Urinary bladder (tissue), 4 donors: ENCODE measurements around the gene YY1. TPM values are rescaled to one million over a fixed set of nuclear protein-coding genes. Genes with fewer than 3 reads are reported as not detected.
"Not testable (repeated sequence)": the region's sequence is repeated elsewhere in the genome, so short reads cannot be mapped to it uniquely, and the experiment has no call there.

ENCODE experiments used
- DNase-seq: peaks from one replicate; pipeline ENCODE4 v3.0.0-alpha.2; 2015; ENCODE audit errors: extremely low spot score
- H3K27ac ChIP-seq: one replicate; pipeline ENCODE4 v1.5.1; 2013; ENCODE audit warnings: low read depth, mild to moderate bottlenecking, moderate library complexity
- H3K36me3 ChIP-seq: one replicate; pipeline ENCODE4 v1.6.1; 2013; ENCODE audit warnings: mild to moderate bottlenecking, moderate library complexity; ENCODE audit not compliant: insufficient read depth
- H3K4me1 ChIP-seq: one replicate; pipeline ENCODE4 v1.6.1; 2013; ENCODE audit warnings: mild to moderate bottlenecking, moderate library complexity; ENCODE audit not compliant: insufficient read depth
- H3K4me3 ChIP-seq: one replicate; pipeline ENCODE4 v1.5.1; 2013; ENCODE audit warnings: low read depth, low read length
- WGBS: extraction: QIAGEN DNeasy Blood & Tissue Kit; methylation state at CpG from one replicate; pipeline ENCODE4 v1.1.7; 2013; 5-methylcytosine and 5-hydroxymethylcytosine counted together
- polyA plus RNA-seq: library from polyadenylated mRNA; stranded (reverse); fragments of 200-250 nt; gene quantifications from one replicate; pipeline ENCODE4 v1.2.3, GENCODE V29; 2013
- total RNA-seq: library from RNA; depleted of rRNA; stranded (reverse); fragments of >200 nt; gene quantifications from one replicate; pipeline ENCODE4 v1.2.3, GENCODE V29; 2014
- donor health status: healthy with polysubstance abuse.
- donor health status: healthy.

The YY1 gene
- total and polyA plus RNA-seq, 2 donors, result 33.5 to 65.5 TPM

DNA sequence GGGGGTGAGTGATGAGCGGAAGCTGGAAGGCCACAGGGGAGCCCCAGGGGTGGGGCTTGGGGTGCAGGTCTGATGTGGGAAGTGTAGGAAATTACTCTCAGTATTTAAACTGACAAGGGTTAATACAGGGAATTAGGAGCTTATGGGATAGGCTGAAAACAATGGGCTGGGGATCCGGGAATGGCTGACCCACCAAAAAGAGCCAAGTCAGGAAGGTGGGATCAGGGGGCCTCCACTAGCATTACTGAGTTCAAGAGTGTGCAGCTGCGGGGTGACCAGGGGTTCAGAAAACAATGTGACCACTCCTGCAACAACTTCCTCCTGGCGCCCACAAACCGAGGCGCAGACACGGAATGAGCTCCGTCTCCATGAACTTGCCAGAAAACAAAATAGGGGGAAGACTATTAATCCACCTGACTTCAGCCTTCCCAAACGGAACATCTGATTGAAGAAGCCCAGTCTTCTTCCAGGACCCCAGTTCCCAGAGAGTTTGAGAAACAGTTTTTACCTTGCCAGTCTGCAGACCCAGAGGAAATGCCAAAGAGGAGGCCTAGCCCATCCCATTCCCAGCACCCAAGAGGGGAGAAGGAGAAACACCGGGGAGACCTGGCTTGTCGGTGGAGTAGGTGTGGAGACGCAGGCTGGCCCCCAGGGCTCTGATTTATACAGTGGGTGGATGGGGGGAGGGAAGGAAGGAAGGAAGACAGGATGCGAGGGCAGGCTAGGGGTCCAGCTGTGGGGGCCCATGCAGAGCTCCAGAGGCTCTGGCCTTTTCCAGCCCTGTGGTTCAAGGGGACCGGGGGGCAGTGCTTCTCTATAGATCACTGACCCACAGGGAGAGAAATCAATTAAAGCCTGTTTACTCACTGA, 16.5 kb upstream of the YY1 start:
- 65% methylated on average over 14 of the region's 14 CpGs for WGBS
- no peak overlapping the region for H3K27ac ChIP-seq

DNA sequence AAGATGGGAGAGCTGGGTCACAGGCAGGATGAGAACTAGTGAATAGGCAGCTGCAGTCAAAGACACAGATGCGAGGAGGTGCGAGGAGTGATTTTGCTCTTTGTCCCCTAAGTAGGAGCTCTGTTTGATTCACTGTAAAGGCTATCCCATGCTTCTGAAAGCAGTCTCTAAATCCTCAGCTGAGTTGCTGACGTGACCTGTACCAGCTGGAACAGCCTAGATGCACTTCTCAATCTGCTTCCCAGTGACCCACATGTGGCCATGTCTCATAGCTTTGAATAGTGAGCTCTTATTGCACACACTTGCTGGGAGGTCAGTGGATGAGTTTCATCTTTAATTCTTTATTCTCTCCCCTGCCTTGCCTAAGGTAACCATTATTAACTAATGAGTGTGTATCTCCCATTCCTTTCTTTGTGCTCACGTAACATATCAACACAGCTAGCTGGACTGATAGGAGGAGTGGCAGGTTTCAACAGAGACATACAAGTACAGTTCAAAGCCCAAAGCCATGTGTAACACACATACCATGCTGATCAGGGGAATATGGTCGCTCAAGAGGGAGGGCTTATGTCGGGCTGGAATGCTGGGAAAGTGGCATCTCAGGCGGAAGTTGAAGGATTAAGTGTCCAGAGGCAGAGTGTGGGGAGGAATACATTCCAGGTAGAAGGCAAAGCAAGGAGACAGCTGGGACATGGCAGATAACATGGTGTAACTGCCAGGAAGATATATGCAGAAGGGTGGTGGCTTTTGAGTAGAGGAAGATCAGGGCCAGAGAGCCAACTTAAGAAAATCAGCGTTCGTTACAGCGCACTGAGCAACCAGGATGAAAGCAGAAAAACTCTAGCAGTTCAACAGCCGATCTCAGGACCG, 15.4 kb upstream of the YY1 start:
- H3K36me3 ChIP-seq, result no peaks in the 10 kb centered on the region
- no peak overlapping the region for H3K4me3 ChIP-seq
- 76% methylated on average over 12 of the region's 12 CpGs for whole genome bisulfite sequencing
- no peak overlapping the region for H3K27ac ChIP-seq
- no peaks in the 10 kb centered on the region for H3K4me1 ChIP-seq
- DNase-seq, result no peak

More for the DNA sequence above, 16.5 kb upstream of the YY1 start:
- no peak for DNase-seq
- Histone ChIP-seq H3K36me3 (no peaks in the 10 kb centered on the region), H3K4me1 (no peaks in the 10 kb centered on the region), H3K4me3 (peak overlapping the region; percentile 30)

DNA sequence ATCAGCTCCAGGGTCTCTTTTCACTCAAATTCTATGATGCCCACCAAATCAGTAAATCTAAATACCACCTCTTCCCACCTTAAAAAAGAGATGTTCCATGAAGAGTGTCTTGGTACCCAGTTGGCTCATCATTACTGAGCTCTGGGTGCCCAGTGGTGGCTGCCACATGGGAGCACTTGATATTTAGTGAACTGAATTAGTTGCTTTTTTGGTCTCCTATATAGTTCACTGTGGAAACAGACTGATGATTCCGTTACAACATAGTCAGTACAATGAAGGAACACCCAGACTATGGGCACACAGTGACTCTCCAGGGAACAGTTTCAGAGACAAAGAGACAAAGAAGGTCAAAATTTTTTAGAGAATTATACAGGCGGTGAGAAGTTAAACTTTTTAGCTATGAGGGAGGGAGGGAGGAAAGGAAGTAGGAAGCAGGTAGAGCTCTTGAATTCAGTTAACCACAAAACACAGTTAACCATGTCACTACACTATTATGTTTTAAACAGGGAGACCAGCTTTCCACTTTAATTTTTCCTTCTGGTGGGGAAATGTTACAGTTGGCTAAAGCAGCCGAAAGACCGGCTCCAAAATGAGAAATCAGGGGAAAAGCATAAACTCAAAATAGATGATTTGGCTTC, 14.6 kb upstream of the YY1 start:
- no peak for DNase-seq
- Histone ChIP-seq H3K27ac (no peak overlapping the region), H3K4me1 (no peaks in the 10 kb centered on the region), H3K4me3 (no peak overlapping the region), H3K36me3 (no peaks in the 10 kb centered on the region)
- WGBS, result 86% methylated on average over 4 of the region's 4 CpGs

DNA sequence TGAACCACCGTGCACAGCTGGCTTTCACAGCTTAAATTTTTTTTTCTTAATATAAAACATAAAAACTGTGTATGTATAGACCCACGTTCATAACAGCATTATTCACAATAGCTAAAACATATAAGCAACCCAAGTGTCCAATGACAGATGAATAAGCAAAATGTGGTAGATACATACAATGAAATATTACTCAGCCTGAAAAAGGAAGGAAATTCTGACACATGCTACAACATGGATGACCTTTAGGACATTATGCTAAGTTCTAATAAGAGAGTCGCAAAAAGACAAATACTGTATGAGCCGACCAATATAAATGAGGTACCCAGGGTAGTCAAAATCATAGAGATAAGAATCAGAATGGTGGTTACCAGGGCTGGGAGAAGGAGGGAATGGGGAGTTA, 13.8 kb upstream of the YY1 start:
- DNase-seq, result no peak
- H3K4me3 ChIP-seq, result no peak overlapping the region
- H3K27ac ChIP-seq, result no peak overlapping the region
- H3K4me1 ChIP-seq, result no peaks in the 10 kb centered on the region
- H3K36me3 ChIP-seq, result no peaks in the 10 kb centered on the region
- 94% methylated on average over 4 of the region's 4 CpGs for WGBS

DNA sequence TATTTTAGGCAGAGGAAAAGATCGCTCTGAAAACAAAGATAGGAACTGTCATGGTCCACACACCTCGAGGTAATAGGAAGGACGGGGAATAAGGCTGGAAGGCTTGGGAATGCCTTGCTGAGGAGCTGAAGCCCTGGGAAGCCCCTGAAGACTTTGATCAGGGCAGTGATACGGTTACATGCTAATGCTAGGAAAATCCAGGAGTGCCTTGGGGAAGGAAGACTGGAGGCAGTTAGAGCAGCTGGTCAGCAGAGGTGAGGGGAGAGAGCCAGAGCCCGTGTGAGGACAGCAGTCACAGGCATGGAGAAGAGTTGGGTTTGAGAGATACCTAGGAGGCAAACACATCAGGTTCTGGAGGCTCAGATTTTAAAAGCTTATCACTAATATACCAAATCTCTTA, 8.6 kb upstream of the YY1 start:
- WGBS, result 83% methylated on average over 5 of the region's 5 CpGs
- Histone ChIP-seq H3K36me3 (peaks cover 2% of the 10 kb centered on the region), H3K4me1 (no peaks in the 10 kb centered on the region), H3K4me3 (no peak overlapping the region), H3K27ac (no peak overlapping the region)
- DNase-seq, result no peak

DNA sequence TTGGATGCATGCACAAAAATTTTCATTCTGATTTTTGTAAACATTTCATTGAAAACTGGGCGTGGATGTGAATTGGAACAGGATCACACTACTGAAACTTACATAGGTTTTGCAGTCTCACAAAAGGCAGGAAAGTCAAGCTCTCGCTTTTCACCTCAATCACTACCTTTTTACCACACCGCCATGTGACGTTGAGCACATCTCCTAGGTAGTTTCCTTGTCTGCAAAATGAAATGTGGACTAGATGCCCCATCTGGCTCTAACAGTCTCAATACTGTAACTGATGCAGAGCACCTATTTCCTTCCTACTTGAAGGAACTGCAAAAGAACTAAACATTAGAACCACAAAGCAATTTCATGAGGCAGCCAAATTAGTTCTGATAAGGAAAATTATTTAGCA, 4.4 kb upstream of the YY1 start:
- Histone ChIP-seq H3K4me1 (no peaks in the 10 kb centered on the region), H3K4me3 (no peak overlapping the region), H3K36me3 (peaks cover 2% of the 10 kb centered on the region), H3K27ac (no peak overlapping the region)
- WGBS, result 81% methylated on average over 4 of the region's 4 CpGs
- no peak for DNase-seq

DNA sequence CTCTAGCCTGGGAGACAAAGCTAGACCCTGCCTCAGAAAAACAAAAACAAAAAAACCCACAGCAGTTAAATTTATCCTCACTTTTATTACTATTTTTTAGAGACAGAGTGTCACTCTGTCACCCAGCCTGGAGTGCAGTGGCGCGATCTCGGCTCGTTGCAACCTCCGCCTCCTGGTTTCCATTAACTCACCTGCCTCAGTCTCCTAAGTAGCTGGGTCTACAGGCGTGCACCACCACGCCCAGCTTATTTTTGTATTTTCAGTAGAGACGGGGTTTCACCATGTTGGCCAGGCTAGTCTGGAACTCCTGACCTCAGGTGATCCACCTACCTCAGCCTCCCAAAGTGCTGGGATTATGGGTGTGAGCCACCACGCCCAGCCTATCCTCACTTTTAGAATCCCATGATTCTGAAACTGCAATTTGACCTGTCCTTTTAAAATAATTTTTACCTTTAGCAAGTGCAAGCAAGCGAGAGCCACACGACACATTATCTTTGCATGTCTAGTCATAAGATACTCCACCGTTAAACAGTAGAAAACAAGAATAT, 2.6 kb upstream of the YY1 start:
- H3K27ac ChIP-seq, DNase-seq, H3K4me1 ChIP-seq, H3K4me3 ChIP-seq, H3K36me3 ChIP-seq: not testable (repeated sequence)
- 85% methylated on average over 12 of the region's 12 CpGs for WGBS

DNA sequence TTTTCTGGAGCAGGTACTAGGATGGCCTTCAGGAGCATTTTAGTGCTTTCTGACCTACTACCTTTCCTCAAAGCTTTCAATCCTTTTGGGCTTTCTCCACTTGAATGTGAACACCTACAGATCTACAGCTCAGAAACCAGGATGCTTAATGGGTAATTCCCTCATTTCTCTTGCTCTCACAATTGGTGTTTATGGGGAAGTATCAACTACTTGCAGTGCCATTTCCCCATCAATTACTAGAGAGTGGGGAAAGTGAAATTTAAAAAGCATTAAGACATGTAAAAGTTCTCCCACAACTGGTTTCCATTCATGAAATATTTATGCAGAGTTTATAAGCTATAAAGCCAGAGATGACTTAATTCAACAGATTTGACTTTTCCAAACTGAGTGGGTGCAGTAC, 2.1 kb upstream of the YY1 start:
- H3K36me3 ChIP-seq, result no peaks in the 10 kb centered on the region
- no peaks in the 10 kb centered on the region for H3K4me1 ChIP-seq
- no peak overlapping the region for H3K27ac ChIP-seq
- H3K4me3 ChIP-seq, result no peak overlapping the region
- no peak for DNase-seq

DNA sequence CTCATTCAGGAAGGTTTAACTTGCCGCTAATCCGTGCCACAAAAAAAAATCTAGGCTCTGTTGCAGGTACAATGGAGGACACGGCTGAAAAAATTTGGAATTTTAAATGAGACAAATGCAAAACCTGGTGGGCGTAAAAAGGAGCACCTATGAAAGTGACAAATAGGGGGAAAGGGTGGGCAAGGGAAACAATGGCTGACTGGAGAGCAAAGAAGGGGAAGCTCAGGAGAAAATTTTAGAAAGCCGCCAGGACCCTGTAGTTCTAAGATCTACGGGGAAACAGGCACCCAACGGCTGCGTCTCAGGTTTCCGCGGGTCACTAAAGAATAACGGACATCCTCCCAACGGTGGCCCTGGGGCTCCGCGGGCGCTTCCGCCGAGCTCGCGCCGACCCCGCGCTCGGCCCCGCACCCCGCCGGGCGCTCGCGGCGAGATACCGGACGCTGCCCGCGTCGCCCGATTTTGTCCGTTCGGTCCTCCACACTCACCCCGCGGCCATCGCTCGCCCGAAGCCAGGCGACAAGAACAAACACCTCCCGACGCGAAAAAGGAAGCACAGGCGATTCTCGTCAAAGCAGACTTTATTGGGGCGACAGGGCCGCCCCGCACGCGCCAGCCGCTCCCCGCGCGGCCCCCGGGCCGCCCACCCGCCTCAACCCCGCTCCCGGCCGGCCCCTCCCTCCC, 1.1 kb upstream of the YY1 start:
- no peaks in the 10 kb centered on the region for H3K36me3 ChIP-seq
- no peak for DNase-seq
- peak overlapping the region; percentile 96 for H3K4me3 ChIP-seq
- no peaks in the 10 kb centered on the region for H3K4me1 ChIP-seq
- under 1% methylated on average over 64 of the region's 64 CpGs for WGBS
- H3K27ac ChIP-seq, result peak overlapping the region; percentile 99

DNA sequence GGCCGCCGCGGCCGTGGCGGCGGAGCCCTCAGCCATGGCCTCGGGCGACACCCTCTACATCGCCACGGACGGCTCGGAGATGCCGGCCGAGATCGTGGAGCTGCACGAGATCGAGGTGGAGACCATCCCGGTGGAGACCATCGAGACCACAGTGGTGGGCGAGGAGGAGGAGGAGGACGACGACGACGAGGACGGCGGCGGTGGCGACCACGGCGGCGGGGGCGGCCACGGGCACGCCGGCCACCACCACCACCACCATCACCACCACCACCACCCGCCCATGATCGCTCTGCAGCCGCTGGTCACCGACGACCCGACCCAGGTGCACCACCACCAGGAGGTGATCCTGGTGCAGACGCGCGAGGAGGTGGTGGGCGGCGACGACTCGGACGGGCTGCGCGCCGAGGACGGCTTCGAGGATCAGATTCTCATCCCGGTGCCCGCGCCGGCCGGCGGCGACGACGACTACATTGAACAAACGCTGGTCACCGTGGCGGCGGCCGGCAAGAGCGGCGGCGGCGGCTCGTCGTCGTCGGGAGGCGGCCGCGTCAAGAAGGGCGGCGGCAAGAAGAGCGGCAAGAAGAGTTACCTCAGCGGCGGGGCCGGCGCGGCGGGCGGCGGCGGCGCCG, 381 bp downstream of the YY1 start:
- DNase-seq, result no peak
- Histone ChIP-seq H3K36me3 (no peaks in the 10 kb centered on the region), H3K27ac (peak overlapping the region; percentile 90), H3K4me1 (no peaks in the 10 kb centered on the region), H3K4me3 (peak overlapping the region; percentile 92)
- under 1% methylated on average over 93 of the region's 93 CpGs for WGBS

DNA sequence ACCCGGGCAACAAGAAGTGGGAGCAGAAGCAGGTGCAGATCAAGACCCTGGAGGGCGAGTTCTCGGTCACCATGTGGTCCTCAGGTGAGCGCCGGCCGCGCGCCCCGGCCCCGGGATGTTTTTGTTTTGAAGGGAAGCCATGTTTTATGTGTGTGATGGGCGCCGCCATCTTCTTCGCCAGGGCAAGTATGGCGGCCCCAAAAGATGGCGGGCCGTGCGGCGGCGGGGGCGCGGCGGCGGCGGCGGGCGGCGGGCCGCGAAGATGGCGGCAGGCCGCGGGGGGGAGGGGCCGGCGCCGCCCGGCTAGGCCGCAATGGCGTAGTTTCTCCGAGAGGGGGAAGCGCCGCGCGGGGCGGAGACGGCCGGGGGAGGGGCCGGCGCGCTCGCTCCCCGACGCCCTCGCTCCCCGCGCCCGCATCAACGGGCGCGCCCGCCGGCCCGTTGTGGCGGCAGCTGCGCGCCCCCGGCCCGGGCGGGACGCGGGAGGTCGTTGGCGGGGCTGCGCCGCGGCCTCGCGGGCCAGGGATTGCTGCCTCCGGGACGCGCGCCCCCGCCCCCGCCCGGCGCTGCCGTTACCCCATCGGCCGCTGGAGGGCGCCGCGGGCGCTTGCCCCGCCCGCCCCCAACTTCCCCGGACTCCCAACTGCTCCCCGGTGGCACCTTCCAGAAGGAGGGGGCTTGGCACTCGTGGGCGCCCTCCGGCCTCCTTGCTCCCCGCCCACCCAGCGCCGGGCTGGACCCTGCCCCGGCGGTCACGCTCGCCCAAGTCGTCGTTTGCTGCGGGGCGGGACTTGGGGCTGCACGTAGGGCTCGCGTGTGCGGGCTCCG, 1.1 kb downstream of the YY1 start:
- Histone ChIP-seq H3K4me1 (no peaks in the 10 kb centered on the region), H3K27ac (peak overlapping the region; percentile 90), H3K4me3 (peak overlapping the region; percentile 92), H3K36me3 (no peaks in the 10 kb centered on the region)
- DNase-seq, result peak; percentile 35
- under 1% methylated on average over 115 of the region's 115 CpGs for WGBS

DNA sequence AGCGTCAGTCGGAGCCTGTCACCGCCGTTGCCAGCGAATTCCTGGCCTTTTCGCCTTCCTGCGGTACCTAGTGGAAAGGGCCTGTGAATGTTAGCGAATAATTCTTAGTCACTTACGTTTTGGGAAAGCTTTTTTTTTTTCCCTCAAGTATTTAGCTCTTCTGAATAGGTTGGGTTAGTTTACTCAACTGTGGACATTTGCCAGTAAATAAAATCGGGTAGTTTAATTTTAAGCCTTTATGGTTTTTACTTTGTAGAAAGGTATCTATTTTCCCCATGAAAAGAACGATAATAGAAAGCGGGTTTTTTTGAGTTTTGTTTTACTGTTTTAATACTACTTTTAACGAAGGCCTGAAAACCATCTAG, 1.7 kb downstream of the YY1 start:
- DNase-seq, result no peak
- H3K36me3 ChIP-seq, result no peaks in the 10 kb centered on the region
- peak overlapping the region; percentile 89 for H3K27ac ChIP-seq
- H3K4me1 ChIP-seq, result no peaks in the 10 kb centered on the region
- 2% methylated on average over 13 of the region's 13 CpGs for WGBS
- peak overlapping the region; percentile 92 for H3K4me3 ChIP-seq
